Peyer's patch (tissue), 4 donors: ENCODE measurements around the gene RFTN1.

ENCODE experiments used
- CTCF ChIP-seq, 6 experiments: fragments of 450-650 bp in 4 of 6; fragments of 200-600 bp in 2 of 6; sonication (generic) in 1 of 6; IDR thresholded peaks; one replicate each; pipeline ENCODE4 v1.5.1; 2017 to 2019; ENCODE audit warnings: antibody characterized with exemption in 6 of 6, mild to moderate bottlenecking in 3 of 6, moderate library complexity in 1 of 6
- POLR2A ChIP-seq, 2 donors: fragments of 450-650 bp; IDR thresholded peaks; one replicate each; pipeline ENCODE4 v1.5.1; 2017; ENCODE audit warnings: antibody characterized with exemption in 2 of 2, mild to moderate bottlenecking in 2 of 2, moderate library complexity in 2 of 2

GRCh38 chr3:16270855-16271254 lies 242.6 kb downstream of the RFTN1 start:
- TF ChIP-seq CTCF (IDR thresholded peaks at IDR 0.05): no peak
- TF ChIP-seq POLR2A (IDR thresholded peaks at IDR 0.05): no peak
